Fibroblast of pulmonary artery (primary cell): Measurements from ENCODE around the gene TNS3.

ENCODE experiments used
- DNase-seq: peaks from one replicate; pipeline ENCODE4 v3.0.0-alpha.2; 2010; ENCODE audit warnings: low read depth
- H3K4me3 ChIP-seq: replicated peaks from 2 replicates; pipeline ENCODE4 v1.5.1; 2011; ENCODE audit warnings: low read depth, mild to moderate bottlenecking, control low read depth, low read length, moderate library complexity
- TF ChIP-seq, protein P1 (sequence below): IDR thresholded peaks from 2 replicates; pipeline ENCODE4 v1.5.1; 2011; ENCODE audit warnings: mild to moderate bottlenecking, control low read depth, low read length, inconsistent platforms; ENCODE audit errors: missing control alignments

Gene TNS3

DNA sequence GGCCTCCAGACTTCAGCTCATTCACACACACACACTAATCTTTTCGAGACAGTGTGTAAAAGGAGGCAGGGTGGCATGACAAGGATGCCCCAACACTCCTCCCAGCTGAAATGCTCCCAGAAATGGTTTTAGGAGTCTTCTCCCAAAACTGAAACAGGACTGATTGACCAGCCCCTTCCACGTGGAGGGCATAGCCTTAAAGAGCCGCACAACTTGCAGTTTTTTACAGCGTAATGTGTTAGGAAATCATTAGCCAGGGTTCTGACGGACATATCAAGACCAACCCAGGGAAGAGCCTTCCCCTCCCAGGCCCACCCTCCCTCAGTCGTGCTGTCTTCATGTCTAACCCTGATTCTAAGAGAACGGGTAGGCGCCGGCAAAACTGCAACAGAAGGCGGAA, 224.6 kb downstream of the TNS3 start:
- H3K4me3 ChIP-seq: no peak overlapping the region
- TF ChIP-seq, protein P1, sequence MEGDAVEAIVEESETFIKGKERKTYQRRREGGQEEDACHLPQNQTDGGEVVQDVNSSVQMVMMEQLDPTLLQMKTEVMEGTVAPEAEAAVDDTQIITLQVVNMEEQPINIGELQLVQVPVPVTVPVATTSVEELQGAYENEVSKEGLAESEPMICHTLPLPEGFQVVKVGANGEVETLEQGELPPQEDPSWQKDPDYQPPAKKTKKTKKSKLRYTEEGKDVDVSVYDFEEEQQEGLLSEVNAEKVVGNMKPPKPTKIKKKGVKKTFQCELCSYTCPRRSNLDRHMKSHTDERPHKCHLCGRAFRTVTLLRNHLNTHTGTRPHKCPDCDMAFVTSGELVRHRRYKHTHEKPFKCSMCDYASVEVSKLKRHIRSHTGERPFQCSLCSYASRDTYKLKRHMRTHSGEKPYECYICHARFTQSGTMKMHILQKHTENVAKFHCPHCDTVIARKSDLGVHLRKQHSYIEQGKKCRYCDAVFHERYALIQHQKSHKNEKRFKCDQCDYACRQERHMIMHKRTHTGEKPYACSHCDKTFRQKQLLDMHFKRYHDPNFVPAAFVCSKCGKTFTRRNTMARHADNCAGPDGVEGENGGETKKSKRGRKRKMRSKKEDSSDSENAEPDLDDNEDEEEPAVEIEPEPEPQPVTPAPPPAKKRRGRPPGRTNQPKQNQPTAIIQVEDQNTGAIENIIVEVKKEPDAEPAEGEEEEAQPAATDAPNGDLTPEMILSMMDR: no peak
- DNase-seq: no peak

DNA sequence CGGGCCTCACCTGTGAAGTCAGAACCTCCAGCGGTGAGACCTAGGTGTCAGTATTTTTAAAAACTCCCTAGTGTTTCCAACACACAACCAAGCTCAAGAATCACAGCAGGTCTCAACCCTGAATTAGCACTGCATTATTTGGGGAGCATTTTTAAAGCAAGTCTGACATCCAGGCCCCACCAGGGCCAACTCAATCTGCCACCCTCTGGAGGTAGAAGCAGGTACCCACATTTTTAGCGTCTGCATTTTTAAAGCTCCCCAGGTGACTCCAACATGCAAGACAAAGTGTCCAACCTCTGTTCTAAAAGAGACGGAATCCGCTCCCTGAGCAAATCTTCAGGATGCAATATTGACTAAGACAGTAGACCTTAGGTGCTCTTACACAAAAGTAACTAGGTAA, 225.7 kb downstream of the TNS3 start:
- H3K4me3 ChIP-seq: no peak overlapping the region
- TF ChIP-seq, protein P1: no peak
- DNase-seq: no peak

DNA sequence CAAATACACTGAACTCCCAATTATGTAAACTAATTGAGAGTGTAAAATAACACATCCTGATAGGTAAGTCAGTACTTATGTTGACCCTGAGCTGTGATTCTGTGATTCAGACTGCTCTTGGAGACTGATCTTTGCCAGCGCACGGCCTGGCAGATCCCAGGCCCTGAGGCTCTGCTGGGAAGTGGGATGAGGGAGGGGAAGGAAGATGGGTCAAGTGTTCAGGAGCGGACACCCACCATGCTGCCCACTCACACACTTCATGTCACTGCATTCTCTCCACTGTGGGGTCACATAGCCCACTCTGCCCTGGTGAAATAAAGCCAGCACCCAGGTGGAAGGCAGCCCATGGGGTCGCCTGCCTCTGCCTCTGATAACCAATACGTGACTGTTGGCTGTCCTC, 226.2 kb downstream of the TNS3 start:
- H3K4me3 ChIP-seq: no peak overlapping the region
- DNase-seq: no peak
- TF ChIP-seq, protein P1: no peak

DNA sequence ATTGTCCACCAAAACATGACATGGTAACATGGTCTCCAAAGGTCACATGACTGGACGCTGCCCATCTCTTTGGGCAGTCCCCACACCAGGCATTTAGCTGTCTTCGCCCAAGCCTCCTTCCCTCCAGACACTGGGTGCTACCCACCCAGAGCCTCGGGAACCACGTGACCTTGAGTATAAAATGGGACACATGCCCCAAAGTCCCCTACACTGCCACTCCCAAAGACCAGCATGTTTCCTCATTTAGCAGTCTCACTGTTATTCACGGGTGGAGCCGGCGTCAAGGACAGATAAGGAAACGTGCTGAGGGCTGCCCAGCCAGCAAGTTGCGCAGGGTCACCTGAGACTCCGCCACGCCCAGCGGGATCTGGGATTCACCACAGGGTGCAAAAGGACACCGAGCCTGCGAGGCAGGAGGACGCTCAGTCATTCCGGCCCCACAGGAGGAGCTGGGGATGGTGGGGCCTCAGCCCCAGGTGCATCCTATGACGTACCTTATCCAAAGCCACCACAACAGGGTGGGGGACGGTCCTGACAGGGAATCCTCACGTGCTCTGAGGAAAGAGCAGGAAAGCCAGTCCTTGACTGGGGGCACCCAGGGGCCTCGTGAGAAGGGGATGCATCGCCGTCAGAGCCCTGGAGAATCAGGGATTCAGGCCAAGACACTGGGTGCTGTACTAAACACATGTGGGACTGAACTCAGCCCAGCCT, 226.9 kb downstream of the TNS3 start:
- no peak for DNase-seq

DNA sequence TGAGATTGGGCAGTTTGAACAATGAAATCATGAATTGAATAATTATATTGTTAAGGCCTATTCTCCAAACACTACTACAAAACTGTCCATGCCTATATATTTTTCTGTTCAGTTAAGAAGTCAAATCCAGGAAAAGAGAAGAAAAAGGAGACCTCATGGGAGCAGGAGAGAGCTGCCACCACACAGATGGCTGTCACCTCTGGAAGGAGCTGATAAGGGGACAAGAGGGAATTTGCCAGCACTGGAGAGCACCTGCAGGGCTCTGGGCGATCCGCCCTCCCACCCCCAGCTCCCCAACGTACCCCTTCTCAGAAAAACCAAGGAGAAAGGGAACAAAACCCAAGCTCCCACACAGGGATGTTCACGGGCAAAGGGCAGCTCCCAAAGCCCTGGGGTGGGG, 227.8 kb downstream of the TNS3 start:
- no peak overlapping the region for H3K4me3 ChIP-seq
- TF ChIP-seq, protein P1: no peak
- no peak for DNase-seq

More for the DNA sequence above, 226.9 kb downstream of the TNS3 start:
- H3K4me3 ChIP-seq: no peak overlapping the region
- TF ChIP-seq, protein P1: no peak

DNA sequence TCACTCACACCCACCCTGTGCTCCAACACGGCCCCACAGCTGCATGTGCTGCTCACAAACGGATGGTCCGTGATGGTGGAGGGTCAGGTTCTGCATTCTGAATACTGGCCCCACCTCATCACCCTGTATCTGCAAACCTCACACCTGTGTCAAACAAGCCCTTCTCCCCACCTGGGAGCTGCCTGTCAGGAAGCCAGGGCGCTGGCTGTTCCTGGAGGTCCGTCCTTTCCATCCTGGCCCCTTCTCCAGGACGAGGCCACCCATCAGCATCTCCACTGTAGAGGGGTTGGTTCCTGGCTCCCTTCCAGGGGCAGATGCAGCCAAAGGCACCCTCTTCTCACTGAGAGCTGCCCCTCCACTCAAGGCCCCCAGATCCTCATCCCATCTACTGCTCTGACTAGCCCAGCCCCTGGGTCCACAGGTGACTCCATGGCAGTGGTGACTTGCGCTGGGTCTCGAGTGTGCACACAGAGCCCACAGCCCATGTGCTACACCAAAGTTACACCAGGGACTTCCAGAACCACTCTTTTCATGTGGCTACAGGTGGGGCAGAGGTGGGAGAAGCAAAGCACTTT, 229.4 kb downstream of the TNS3 start:
- H3K4me3 ChIP-seq: no peak overlapping the region
- DNase-seq: no peak
- TF ChIP-seq, protein P1: no peak
